IPS-18c (cell line): ENCODE data around the gene MLC1.
A peak's percentile ranks its signal among the peaks of the same experiment; 100 is the strongest.

Experiments used
- H3K4me3 ChIP-seq: 2 replicates; pipeline ENCODE4 v1.7.0; 2013; ENCODE audit warnings: low read depth, mild to moderate bottlenecking, low read length, moderate library complexity; ENCODE audit not compliant: insufficient read depth
- H3K9me3 ChIP-seq: one replicate; pipeline ENCODE4 v1.6.1; 2013; ENCODE audit warnings: mild to moderate bottlenecking, low read length, moderate library complexity; ENCODE audit not compliant: control insufficient read depth, insufficient read depth

The MLC1 gene

GRCh38 chr22:50016308-50016987, 68.8 kb downstream of the MLC1 start:
- H3K9me3 ChIP-seq, result no peaks in the 10 kb centered on the region
- H3K4me3 ChIP-seq, result no peak overlapping the region

GRCh38 chr22:50015451-50016307, 69.5 kb downstream of the MLC1 start:
- H3K4me3 ChIP-seq, result no peak overlapping the region

DNA sequence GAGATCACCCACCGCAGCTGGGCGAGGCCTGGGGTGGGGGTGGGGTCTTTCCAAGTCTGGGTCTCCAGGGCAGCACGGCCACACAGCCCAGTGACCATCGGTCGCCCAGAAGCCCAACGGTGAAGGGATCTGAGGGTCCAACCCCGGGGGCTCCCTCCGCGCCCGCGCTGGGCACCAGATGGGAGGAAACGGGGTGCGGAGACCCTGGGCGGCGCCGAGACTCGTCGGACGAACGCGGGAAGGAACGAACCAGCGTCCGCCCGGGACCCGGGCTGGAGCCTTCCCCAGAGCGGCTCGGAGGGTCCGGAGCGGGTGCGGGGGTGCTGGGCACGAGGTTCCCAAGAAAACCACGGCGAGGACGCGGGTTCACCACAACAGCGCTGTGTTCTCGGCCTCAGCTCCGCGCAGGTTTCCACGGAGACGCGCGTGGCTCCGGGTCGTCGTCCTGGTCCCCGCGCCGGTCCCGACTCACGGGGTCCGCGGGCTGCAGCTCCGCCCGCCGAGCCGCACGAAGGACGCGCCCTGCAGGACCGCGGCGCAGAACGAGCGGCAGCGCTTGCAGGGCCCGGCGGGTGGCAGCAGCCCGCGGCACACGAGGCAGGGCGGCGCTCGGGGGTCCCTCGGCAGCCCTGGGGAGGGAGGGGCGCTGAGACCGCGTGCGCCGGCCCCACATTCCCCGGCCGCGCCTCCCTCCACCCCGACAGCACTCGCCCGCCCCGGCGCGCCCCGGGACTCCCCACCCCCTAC, 70.4 kb downstream of the MLC1 start:
- H3K4me3 ChIP-seq, result peak overlapping the region; percentile 31

More at GRCh38 chr22:50015451-50016307, 69.5 kb downstream of the MLC1 start:
- no peaks in the 10 kb centered on the region for H3K9me3 ChIP-seq

DNA sequence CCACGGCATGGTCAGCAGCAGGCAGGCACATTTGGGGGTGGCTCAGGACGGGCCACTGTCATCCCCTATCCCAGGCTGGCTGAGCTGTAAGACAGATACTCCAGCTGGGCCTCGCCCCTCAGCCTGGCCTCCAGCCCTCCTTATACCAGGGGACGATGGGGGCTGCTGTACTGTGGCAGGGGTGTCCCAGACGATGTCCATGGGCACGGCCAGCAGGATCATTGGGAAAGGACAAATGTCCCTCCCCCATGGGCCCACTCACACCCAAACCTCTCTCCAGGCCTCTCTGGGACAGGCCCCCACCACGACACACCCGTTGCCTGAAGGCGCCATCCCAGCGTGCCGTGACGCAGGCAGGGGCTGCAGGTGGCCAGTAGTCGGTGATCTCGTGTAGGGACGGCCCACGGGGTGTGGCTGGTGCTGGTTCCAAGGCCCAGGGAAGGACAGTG, 71.1 kb downstream of the MLC1 start:
- no peaks in the 10 kb centered on the region for H3K9me3 ChIP-seq
- H3K4me3 ChIP-seq, result no peak overlapping the region

More for the DNA sequence above, 70.4 kb downstream of the MLC1 start:
- H3K9me3 ChIP-seq, result no peaks in the 10 kb centered on the region

DNA sequence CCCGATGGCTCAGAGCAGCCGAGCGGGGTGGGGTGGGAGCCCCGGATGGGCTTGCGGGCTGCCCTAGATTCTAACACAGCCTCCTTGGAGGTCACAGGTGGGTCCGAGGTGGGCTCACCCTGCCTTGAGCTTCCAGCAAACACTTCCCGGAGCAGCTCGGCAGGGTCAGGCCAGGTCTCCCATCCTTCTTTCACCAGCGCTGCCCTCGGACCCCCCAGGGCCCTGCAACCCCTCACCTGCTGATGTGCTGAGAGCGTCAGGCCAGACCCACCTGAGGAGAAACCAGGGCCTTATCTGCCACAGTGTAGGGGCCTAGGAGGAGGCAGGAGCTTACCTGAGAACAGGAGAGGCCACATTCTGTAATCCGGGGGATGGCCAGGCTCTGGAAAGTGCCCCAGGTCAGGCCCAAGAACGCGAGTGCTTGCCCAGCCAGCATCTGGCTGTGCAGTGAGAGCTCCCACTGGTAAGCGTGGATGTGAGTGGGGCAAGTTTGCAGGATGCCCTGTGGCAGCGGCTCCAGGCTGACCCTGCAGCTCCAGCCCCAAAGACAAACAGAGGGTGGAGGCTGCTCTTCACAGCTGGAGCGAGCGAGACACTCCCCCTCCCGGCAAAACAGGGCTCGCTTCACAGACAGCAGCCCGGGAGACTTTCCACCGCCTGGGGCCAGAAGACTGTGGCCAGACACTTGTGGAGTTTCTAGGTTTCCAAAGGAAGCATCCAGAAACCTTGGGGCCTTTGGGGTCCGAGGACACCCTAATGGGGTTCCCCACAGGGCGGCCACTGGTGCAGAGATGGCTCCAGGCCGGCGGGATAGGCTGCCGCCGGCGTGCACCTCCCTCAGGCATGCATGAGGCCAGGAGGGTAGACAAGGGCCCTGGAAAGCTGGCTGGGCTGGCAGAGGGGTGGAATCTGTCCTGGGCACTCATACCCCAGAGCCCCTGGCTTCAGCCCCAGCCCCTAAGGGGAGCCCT, 72.7 kb downstream of the MLC1 start, which contains the start of gene IL17REL:
IL17REL (minus strand) TSS at position 555 of the 971 bp plus-strand sequence; CDS start at position 436, 119 bp downstream.
- H3K4me3 ChIP-seq, result no peak within 1 kb of the TSS
- no peaks in the 10 kb centered on the region for H3K9me3 ChIP-seq

GRCh38 chr22:50011447-50012210, 73.6 kb downstream of the MLC1 start:
- H3K9me3 ChIP-seq, result no peaks in the 10 kb centered on the region
- H3K4me3 ChIP-seq, result peak overlapping the region; percentile 20; the same call in 1 of the 2 replicates

DNA sequence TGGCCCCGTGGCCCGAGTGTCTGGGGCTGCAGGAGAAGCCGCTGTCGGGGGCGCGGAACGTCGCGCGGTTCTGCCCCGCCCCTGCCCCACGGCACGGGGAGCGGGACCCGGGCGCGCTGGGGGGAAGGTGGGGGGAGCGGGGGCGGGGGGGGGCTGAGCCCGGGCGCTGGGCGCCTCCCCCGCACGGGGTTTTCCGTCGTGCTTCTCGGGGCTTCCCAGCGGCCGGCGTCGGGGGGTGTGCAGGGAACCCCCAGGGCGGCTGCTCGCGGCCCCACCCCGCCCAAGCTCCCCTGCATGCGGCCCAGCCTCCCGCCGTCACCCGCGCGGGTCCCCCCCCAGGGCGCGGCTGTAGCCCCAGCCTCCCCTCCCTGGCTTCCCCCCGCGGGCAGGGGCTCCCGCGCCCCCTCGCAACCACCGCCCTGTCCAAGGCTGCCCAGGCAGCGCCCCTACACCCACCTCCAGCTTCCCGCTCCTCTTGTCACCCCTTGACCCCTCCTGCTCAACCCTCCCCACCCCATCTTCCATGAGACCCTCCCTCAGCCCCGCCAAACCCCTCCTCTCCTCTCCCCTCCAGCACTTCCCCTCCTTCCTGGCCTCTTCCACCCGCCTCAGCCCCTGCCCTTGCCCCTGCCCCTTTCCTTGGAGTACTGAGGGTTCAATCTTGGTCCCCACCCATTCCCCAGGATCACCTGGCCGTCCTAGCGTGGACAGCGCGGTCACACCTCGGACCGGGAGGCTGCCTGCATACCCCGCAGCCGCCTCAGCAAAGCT, 74.4 kb downstream of the MLC1 start:
- Histone ChIP-seq H3K4me3 (peak overlapping the region; percentile 20; the same call in 1 of the 2 replicates), H3K9me3 (no peaks in the 10 kb centered on the region)

GRCh38 chr22:50009765-50010675, 75.2 kb downstream of the MLC1 start:
- Histone ChIP-seq H3K4me3 (no peak overlapping the region), H3K9me3 (no peaks in the 10 kb centered on the region)
